HEK293 (cell line): Measurements from ENCODE around the gene AKT2.

Experiments used
- SP3 ChIP-seq: fragments of 450-650 bp; formaldehyde crosslinking; IDR thresholded peaks from 2 replicates; pipeline ENCODE4 v1.5.1; 2016; ENCODE audit warnings: missing biosample characterization, missing genetic modification characterization
- ZBTB21 ChIP-seq: fragments of 450-650 bp; formaldehyde crosslinking; IDR thresholded peaks from 2 replicates; pipeline ENCODE4 v1.5.1; 2017; ENCODE audit warnings: missing biosample characterization, missing genetic modification characterization
- ZNF211 ChIP-seq: fragments of 450-650 bp; formaldehyde crosslinking; IDR thresholded peaks from 2 replicates; pipeline ENCODE4 v1.5.1; 2016; ENCODE audit warnings: low read depth, missing biosample characterization, missing genetic modification characterization
- ZNF223 ChIP-seq: fragments of 450-650 bp; formaldehyde crosslinking; IDR thresholded peaks from 2 replicates; pipeline ENCODE4 v1.5.1; 2016; ENCODE audit warnings: missing biosample characterization, missing genetic modification characterization
- ZNF266 ChIP-seq: fragments of 450-650 bp; formaldehyde crosslinking; IDR thresholded peaks from 2 replicates; pipeline ENCODE4 v1.5.1; 2016; ENCODE audit warnings: missing biosample characterization, missing genetic modification characterization, low read depth
- ZNF544 ChIP-seq: fragments of 450-650 bp; formaldehyde crosslinking; IDR thresholded peaks from 2 replicates; pipeline ENCODE4 v1.5.0; 2017; ENCODE audit warnings: missing biosample characterization, missing genetic modification characterization
- ZNF654 ChIP-seq: fragments of 450-650 bp; formaldehyde crosslinking; IDR thresholded peaks from 2 replicates; pipeline ENCODE4 v1.5.1; 2016; ENCODE audit warnings: low read depth, missing biosample characterization, missing genetic modification characterization
- ZNF670 ChIP-seq: fragments of 450-650 bp; formaldehyde crosslinking; IDR thresholded peaks from 2 replicates; pipeline ENCODE4 v1.5.1; 2016; ENCODE audit warnings: missing biosample characterization, missing genetic modification characterization, low read depth
- TF ChIP-seq, protein P1 (sequence below): fragments of 450-650 bp; formaldehyde crosslinking; IDR thresholded peaks from 2 replicates; pipeline ENCODE4 v1.5.1; 2016; ENCODE audit warnings: missing biosample characterization, missing genetic modification characterization
- TF ChIP-seq, protein P2 (sequence below): fragments of 450-650 bp; formaldehyde crosslinking; IDR thresholded peaks from 2 replicates; pipeline ENCODE4 v1.5.1; 2016; ENCODE audit warnings: missing biosample characterization, missing genetic modification characterization
- TF ChIP-seq, protein P3 (sequence below): fragments of 450-650 bp; formaldehyde crosslinking; IDR thresholded peaks from 2 replicates; pipeline ENCODE4 v1.5.1; 2016; ENCODE audit warnings: missing biosample characterization, missing genetic modification characterization
- TF ChIP-seq, protein P4 (sequence below): fragments of 450-650 bp; formaldehyde crosslinking; IDR thresholded peaks from 2 replicates; pipeline ENCODE4 v1.5.1; 2016; ENCODE audit warnings: missing biosample characterization, missing genetic modification characterization
- TF ChIP-seq, protein P5 (sequence below): fragments of 450-650 bp; formaldehyde crosslinking; IDR thresholded peaks from 2 replicates; pipeline ENCODE4 v1.5.1; 2016; ENCODE audit warnings: missing biosample characterization, missing genetic modification characterization

DNA sequence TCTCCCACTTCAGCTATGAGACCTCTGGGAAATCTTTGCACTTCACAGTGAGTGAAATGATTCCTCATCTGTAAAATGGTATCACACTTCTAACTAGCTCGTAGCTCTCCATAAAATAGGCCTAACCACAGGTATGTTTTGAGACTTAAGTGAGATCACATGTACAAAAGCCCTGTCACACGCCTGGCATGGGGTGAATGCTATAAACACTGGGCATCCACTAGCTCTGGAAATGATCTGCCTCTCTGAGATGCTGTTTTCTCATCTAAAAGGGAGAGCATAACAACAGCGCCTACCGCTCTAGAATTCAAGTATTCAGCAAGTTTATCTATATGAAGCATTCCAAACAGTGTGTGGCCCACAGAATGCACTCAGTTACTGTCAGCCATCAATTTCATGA is 2.2 kb downstream of the AKT2 start:
- TF ChIP-seq ZNF211 (tag by site-specific recombination) (no peak), ZNF670 (no peak), ZNF223 (tag by site-specific recombination) (no peak), SP3 (tag by site-specific recombination) (no peak), ZNF654 (tag by site-specific recombination) (no peak), ZNF266 (tag by site-specific recombination) (no peak), ZBTB21 (tag by site-specific recombination) (no peak), ZNF544 (tag by site-specific recombination) (no peak)
- TF ChIP-seq, protein P1, sequence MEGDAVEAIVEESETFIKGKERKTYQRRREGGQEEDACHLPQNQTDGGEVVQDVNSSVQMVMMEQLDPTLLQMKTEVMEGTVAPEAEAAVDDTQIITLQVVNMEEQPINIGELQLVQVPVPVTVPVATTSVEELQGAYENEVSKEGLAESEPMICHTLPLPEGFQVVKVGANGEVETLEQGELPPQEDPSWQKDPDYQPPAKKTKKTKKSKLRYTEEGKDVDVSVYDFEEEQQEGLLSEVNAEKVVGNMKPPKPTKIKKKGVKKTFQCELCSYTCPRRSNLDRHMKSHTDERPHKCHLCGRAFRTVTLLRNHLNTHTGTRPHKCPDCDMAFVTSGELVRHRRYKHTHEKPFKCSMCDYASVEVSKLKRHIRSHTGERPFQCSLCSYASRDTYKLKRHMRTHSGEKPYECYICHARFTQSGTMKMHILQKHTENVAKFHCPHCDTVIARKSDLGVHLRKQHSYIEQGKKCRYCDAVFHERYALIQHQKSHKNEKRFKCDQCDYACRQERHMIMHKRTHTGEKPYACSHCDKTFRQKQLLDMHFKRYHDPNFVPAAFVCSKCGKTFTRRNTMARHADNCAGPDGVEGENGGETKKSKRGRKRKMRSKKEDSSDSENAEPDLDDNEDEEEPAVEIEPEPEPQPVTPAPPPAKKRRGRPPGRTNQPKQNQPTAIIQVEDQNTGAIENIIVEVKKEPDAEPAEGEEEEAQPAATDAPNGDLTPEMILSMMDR (tag by site-specific recombination): no peak
- TF ChIP-seq, protein P2, sequence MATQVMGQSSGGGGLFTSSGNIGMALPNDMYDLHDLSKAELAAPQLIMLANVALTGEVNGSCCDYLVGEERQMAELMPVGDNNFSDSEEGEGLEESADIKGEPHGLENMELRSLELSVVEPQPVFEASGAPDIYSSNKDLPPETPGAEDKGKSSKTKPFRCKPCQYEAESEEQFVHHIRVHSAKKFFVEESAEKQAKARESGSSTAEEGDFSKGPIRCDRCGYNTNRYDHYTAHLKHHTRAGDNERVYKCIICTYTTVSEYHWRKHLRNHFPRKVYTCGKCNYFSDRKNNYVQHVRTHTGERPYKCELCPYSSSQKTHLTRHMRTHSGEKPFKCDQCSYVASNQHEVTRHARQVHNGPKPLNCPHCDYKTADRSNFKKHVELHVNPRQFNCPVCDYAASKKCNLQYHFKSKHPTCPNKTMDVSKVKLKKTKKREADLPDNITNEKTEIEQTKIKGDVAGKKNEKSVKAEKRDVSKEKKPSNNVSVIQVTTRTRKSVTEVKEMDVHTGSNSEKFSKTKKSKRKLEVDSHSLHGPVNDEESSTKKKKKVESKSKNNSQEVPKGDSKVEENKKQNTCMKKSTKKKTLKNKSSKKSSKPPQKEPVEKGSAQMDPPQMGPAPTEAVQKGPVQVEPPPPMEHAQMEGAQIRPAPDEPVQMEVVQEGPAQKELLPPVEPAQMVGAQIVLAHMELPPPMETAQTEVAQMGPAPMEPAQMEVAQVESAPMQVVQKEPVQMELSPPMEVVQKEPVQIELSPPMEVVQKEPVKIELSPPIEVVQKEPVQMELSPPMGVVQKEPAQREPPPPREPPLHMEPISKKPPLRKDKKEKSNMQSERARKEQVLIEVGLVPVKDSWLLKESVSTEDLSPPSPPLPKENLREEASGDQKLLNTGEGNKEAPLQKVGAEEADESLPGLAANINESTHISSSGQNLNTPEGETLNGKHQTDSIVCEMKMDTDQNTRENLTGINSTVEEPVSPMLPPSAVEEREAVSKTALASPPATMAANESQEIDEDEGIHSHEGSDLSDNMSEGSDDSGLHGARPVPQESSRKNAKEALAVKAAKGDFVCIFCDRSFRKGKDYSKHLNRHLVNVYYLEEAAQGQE (tag by site-specific recombination): no peak
- TF ChIP-seq, protein P3, sequence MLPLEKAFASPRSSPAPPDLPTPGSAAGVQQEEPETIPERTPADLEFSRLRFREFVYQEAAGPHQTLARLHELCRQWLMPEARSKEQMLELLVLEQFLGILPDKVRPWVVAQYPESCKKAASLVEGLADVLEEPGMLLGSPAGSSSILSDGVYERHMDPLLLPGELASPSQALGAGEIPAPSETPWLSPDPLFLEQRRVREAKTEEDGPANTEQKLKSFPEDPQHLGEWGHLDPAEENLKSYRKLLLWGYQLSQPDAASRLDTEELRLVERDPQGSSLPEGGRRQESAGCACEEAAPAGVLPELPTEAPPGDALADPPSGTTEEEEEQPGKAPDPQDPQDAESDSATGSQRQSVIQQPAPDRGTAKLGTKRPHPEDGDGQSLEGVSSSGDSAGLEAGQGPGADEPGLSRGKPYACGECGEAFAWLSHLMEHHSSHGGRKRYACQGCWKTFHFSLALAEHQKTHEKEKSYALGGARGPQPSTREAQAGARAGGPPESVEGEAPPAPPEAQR (tag by site-specific recombination): no peak
- TF ChIP-seq, protein P4, sequence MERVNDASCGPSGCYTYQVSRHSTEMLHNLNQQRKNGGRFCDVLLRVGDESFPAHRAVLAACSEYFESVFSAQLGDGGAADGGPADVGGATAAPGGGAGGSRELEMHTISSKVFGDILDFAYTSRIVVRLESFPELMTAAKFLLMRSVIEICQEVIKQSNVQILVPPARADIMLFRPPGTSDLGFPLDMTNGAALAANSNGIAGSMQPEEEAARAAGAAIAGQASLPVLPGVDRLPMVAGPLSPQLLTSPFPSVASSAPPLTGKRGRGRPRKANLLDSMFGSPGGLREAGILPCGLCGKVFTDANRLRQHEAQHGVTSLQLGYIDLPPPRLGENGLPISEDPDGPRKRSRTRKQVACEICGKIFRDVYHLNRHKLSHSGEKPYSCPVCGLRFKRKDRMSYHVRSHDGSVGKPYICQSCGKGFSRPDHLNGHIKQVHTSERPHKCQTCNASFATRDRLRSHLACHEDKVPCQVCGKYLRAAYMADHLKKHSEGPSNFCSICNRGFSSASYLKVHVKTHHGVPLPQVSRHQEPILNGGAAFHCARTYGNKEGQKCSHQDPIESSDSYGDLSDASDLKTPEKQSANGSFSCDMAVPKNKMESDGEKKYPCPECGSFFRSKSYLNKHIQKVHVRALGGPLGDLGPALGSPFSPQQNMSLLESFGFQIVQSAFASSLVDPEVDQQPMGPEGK: no peak
- TF ChIP-seq, protein P5, sequence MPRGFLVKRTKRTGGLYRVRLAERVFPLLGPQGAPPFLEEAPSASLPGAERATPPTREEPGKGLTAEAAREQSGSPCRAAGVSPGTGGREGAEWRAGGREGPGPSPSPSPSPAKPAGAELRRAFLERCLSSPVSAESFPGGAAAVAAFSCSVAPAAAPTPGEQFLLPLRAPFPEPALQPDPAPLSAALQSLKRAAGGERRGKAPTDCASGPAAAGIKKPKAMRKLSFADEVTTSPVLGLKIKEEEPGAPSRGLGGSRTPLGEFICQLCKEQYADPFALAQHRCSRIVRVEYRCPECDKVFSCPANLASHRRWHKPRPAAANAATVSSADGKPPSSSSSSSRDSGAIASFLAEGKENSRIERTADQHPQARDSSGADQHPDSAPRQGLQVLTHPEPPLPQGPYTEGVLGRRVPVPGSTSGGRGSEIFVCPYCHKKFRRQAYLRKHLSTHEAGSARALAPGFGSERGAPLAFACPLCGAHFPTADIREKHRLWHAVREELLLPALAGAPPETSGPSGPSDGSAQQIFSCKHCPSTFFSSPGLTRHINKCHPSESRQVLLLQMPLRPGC: no peak
